Renal pelvis (tissue), 4 donors: ENCODE data around the gene SLC16A1. TPM values are rescaled to one million over a fixed set of nuclear protein-coding genes. Genes with fewer than 3 reads are reported as not detected.
"Not testable (repeated sequence)": the region's sequence is repeated elsewhere in the genome, so short reads cannot be mapped to it uniquely, and the experiment has no call there.

Experiments
- DNase-seq: peaks from one replicate; pipeline ENCODE4 v3.0.0-alpha.2; 2013
- polyA plus RNA-seq, 3 donors: library from polyadenylated mRNA; unstranded; fragments of 120-200 nt; gene quantifications; one replicate each; pipeline ENCODE4 v1.2.1, GENCODE V29; 2013; ENCODE audit not compliant: insufficient read length in 3 of 3

Gene SLC16A1
- polyA plus RNA-seq, 3 donors, result 53.2 to 60.5 (median 59.8) TPM

DNA sequence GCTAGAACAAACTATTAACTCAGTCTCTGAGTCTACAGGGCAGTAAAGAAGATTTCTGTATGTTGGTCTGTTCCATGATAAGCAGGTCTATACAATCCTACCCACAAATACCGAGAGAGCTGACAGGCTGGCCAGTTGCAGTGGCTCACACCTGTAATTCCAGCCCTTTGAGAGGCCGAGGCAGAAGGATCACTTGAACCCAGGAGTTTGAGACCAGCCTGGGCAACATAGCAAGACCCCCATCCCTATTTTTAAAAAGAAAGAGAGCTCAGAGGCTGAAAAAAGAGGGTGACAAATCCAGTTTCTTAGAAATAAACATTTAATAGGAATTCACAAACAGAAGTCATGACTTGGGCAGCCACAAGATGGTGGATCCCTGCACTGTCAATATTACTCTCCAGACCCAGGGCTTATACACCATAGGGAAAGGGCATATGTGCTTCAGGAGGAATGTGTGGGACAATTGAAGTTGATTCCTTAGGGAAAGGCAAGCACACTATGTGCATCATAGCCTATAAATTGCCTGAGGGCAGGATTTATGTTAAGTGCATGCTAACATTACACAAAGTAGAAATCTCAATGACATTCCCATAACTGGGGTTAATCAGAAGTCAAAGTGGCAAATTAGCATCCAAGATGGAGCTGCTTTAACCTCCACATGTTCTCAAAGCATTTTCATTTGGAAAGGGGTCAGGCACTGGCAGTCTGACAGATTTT lies 66.8 kb downstream of the SLC16A1 start:
- no peak for DNase-seq

DNA sequence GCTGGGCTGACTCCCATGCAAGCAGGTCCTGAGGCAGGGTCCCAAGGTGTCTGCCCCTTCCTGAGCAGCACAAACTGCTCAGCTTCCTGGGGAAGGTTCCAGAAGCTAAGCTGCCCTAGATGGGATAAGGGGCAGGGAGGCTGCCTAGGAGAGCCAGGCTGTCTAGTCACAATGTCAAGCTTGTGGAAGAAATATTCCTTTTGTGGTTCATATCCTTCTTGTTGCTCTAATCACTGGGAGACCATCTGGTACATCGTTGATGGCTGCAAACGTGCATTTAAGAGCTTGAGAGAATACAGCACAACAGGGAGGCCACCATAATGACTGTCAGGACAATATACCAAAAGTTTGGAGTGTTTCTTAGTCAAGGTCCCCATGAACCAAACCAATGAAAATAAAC lies 67.4 kb downstream of the SLC16A1 start:
- no peak for DNase-seq

DNA sequence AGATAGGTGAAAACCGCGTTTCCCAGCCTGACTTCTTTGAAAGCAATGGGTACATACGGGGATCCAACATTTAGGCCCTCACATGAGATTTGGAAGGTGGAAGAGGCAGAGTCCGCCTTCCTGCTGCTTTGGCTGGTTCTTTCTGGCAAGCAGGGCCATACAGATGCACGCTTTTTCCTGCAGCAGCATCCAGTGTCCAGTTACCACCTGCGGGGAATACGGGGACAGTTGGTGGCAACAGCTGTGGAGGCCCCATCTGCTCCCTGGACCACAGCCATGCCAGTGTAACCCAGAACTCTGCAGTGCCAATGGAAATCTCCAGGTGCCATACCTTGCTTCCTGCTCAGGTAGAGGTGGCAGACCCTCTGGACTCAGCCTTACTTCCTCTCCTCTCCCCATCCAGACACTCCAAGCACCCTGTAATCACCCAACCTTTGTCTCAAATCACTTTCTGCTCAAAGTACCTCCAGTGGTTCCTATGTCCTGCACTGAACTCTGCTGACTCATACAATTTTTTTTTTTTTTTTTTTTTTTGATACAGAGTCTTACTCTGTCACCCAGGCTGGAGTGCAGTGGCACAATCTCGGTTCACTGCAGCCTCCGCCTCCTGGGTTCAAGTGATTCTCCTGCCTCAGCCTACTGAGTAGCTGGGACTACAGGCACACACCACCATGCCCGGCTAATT lies 68.3 kb downstream of the SLC16A1 start:
- no peak for DNase-seq

DNA sequence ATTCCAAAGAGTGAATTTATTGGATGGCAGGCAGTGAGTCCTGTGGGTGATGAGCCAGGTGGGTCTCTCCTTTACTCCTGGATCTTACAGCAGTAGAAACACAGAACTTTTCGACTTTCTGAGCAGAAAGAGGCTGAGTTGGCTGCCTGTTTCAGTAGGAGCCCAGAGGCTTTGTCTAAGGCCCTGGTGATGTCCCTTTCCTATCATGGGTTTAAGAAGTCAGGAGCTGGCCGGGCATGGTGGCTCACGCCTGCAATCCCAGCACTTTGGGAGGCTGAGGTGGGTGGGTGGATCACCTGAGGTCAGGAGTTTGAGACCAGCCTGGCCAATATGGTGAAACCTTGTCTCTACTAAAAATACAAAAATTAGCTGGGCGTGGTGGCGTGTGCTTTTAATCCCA lies 71.0 kb downstream of the SLC16A1 start:
- DNase-seq, result not testable (repeated sequence)

DNA sequence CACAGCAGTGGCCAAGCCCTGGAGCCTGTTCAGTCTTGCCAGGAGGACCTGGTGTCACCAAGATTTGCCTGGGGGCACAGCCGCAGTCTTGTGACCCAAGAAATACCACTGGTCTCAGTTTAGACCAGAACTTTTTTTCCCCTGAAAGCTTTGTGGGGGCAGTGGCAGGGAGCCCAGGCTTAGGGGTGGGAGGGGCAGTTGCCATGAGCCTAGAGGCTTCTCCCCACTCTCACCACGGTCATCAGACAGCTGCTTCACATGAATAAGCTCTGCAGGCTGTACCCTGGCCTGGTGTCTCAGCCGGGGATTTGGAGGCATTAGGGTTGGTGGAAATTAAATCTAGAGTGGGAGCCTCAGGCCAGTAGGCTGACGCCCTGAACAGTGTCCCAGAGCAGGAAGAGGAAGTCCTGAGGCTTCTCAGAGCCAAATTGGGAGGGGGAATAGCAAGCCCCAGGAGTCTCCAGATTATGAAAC lies 73.7 kb downstream of the SLC16A1 start:
- no peak for DNase-seq

DNA sequence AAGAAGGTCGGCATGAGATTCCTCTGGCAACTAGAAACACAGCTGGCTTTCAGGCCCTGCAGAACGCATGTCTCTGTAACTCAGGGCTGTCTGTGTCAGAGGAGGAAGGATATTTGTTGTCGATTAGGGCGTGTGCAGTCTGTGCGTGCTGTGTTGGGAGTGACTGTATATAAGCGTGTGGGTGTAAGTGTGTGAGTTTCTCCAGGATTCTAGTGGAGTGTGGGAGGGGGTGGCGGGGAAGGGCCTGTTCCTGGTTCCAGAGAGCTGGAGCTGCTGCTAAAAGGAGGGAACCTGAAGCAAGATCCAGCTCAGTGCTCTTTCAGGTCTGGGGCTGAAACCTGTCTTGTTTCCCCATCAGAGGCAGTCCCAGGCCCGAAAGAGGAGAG lies 74.3 kb downstream of the SLC16A1 start:
- no peak for DNase-seq

DNA sequence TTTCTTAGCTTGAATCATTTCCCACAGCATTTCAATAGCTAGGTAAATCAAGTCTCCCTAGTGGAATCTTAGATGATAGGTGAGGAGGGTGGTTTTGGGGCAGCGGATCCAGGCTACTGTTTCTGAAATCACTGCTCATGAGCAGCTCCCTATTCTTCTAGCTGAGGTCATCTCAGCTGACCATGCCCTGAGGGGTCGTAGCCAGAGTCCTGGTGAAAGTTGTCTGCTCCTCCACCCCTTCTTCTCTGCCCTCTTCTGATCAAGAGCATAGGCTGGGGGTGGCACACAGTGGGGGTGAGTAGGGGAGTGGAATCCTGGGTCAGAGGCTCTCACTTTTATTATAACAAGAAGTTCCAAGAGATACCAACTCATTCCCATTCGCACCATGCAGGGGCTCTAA lies 76.2 kb downstream of the SLC16A1 start:
- no peak for DNase-seq

DNA sequence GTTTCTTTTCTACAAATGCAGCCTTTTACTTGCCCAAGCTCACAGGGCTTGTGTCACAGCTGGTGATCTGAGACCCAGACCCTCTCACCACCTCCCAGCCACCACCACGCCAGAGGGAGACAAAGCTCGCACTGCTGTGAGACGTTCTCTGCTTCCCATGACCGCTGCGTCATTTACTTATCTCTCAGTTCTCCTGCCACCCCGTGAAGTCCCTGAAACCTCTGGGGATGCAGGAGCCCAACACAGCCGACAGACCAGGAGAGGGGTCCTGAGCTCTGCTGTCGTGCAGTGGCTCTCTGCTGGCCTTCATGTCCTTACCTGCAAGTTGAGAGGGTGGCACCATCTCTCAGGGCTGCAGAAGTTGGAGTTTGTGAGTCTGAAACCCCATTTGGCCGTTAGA lies 77.7 kb downstream of the SLC16A1 start:
- DNase-seq, result no peak

DNA sequence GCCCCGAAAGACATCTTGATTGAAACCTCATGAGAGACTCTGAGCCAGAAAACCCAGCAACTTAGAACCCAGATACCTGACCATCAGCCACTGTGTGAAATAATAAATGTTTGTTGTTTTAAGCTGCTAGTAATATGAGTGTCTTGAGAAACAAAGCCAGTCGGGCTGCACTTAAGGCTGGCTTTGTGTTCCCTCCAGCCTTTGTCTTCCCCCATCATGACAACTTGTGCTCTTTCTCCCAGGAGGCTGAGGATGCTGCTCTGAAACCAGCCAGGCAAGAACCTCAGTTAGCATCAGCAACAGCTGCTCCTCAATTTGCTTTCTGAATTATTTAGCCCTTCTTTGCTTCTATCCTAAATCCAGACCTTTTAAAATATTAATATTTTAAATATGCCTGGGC lies 78.2 kb downstream of the SLC16A1 start:
- no peak for DNase-seq

DNA sequence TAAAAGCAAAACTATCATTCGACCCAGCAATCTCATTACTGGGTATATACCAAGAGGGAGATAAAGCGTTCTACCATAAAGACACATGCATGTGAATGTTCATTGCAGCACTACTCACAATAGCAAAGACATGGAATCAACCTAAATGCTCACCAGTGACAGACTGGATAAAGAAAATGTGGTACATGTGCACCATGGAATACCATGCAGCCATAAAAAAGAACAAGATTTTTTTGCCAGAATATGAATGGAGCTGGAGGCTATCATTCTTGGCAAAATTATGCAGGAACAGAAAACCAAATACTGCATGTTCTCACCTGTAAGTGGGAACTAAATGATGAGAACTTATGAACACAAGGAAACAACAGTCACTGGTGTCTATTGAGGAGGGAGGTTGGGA lies 79.7 kb downstream of the SLC16A1 start:
- DNase-seq, result no peak

DNA sequence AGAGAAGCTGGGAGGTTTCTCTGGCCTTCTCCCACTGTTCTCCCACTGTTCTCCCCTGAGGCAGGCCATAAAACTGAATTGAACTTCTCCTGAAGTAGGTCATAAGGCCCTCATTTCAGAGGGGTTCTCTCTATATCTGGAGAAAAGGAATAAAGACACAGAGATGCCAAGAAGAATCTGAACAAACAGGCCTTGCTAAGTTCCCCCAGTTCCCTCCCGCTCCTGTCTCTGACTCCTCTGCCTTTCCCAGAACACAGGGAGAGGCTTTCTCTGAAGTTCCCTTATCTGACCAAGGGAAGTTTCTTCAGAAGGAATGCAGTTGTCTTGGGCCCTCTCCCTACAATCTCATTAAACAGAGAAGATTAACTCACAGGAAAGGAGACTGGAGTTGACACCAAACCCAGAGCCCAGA lies 83.4 kb downstream of the SLC16A1 start:
- DNase-seq, result no peak

DNA sequence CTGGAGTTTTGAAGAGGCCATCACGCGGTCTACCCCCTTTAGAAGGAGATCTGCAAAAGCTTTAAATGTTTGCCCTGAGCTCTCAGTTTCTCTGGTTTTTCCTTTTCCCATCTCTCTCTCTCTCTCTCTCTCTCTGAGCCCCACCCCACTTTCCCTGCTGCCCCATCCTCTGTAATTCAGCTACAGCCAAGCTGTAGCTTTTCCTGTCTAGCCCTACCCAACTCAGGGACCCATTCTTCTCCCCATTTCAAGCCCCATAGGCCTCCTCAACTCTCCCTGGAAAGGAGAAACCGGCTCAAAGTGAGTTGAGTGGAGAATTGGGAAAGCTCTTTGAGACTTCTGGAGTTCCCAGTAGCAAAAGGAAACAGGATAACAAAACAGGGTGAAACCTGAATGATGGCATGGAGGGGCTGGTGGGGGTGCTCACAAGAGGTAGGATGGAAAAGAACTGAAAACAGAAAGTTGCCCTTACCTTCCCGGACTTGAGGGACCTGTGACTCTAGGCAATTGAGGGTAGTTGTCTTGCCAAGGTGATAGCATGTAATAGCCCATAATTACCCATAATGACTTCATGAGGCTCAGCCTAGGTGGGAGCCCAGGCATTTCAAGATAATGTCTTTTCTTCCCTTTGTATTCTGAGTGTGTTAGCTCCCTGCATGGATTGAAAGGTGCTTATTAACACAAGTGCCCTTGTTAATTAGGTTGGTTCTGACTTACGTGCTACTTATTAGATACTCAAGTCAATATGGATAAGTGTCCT lies 84.9 kb downstream of the SLC16A1 start:
- DNase-seq, result no peak

DNA sequence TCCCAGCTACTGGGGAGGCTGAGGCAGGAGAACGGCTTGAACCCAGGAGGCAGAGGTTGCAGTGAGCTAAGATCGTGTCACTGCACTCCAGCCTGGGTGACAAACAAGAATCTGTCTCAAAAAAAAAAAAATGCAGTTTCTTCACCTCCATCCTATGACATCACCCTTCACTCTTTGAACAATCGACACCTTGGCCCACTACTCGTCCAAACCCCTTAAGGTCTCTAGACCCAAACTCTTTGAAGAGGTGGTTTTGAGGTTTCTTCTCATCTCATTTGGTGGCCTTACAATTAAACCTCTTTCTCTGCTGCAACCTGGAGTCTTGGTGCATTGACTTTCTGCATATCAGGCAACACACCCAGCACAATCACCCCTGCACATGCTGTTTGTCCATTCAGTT lies 86.1 kb downstream of the SLC16A1 start:
- DNase-seq, result no peak

DNA sequence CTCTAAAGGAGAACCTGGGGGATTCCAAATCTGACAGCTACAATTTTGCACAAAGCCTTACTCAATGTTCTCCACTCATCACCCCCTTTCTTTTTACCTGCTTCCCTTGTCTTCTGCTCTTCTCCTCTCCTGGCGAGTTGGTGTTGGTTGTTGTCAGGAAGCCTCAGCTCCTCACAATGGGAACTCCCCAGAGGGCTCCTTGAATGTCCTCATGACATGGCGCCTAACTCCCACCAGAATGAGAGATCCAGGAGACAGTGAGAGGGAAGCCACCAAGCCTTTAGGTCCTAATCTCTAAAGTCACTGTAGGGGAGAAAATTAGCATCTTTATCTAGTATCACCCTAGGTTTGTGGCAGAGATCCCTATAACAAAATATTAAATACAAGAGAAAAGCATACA lies 87.8 kb downstream of the SLC16A1 start:
- no peak for DNase-seq

DNA sequence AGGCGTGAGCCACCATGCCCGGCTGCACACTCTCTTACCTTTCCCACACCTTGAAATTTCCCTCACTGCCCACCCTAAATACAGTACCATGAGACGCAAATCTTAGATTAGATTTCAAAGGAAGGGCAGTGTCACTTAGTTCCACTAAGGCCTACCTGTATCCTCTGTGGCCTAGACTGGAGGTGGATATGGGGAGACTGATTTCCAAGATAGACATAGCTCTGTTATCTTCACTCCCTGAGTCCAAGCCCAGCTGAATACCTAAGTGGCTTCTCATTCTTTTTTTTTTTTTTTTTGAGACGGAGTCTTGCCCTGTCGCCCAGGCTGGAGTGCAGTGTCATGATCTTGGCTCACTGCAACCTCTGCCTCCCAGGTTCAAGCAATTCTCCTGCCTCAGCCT lies 89.0 kb downstream of the SLC16A1 start:
- no peak for DNase-seq

DNA sequence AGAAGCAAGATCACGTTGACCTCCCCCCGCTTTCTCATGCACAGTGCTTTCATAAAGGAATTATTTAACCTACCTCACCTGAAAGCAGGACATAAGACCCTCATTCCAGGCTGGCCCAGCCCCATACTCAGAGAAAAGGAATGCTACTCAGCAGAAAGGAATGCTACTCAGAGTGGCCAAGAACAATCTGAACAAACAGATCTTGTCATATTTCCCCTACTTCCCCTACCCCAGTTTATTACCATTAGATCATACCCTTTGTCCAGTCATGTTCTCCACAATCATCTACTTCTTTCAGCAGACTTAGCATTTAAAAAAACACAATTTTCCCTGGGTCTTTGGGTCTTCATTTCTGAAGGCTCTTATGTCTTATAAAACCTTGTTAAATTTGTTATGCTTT lies 89.8 kb downstream of the SLC16A1 start:
- no peak for DNase-seq

DNA sequence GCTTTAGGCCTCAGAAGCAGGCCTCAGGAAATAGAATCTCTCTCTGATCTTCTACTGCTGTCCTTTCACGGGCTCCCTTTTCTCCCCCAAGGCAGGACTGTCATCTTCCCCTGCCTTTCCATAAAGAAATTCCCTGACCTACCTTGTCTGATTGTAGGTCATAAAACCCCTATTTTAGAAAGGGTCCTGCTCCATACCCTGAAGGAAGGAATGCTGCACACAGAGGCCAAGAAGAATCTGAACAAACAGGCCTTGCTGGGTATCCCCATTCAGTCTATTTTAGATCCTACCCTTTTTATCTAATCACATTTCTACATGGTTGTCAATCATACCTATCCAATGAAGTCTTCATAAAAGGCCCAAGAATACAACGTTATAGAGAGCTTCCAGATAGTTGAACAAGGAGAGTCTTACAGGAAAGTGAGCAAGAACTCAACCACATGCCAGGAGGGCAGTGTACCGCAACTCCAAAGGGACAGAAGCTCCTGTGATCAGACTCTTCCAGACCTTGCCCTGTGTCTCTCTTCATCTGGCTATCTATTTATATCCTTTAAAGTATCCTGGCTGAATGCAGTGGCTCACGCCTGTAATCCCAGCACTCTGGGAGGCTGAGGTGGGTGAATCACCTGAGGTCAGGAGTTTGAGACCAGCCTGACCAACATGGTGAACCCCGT lies 93.1 kb downstream of the SLC16A1 start:
- no peak for DNase-seq

Other genes with a start within 250 kb of the SLC16A1 start
- 100 to 1,000 TPM; 218 to 265 (median 230) TPM for gene RHOC, start 249.1 kb downstream of the SLC16A1 start, polyA plus RNA-seq
- gene PPM1J, start 240.9 kb downstream of the SLC16A1 start, polyA plus RNA-seq, result 1 to 10 TPM; 1.3 to 2.0 (median 1.5) TPM
- gene LRIG2, start 117.0 kb upstream of the SLC16A1 start, polyA plus RNA-seq, result 10 to 100 TPM; 12.8 to 24.3 (median 22.2) TPM